ENCODE data around the gene RTRAF. TPM values are rescaled to one million over a fixed set of nuclear protein-coding genes. Genes with fewer than 3 reads are reported as not detected.

Gene RTRAF
- total and polyA plus RNA-seq, 2 of the 8 experiments (the other 6 are each of a cell fraction or from before 2014, with no cell fraction given): 149 to 359 TPM

- Histone ChIP-seq H4K5ac (ENCODE audit: insufficient read length, low read depth, low read length) (no peak overlapping the region), H3K4me2 (ENCODE audit: insufficient read depth in 1 of 2, low read depth in 2 of 2, low read length in 2 of 2) (no peak overlapping the region), H2BK5ac (ENCODE audit: low read depth, low read length) (no peak overlapping the region), H3K4ac (replicated peaks; ENCODE audit: insufficient read length, low read depth, low read length) (no peak overlapping the region), H2AFZ (ENCODE audit: low read length) (no peak overlapping the region), H2BK20ac (ENCODE audit: low read length) (no peak overlapping the region), H2AK5ac (ENCODE audit: low read depth, low read length) (no peak overlapping the region), H3K4me1 (replicated peaks in 1 of 4; ENCODE audit: control insufficient read depth in 3 of 4, insufficient read depth in 4 of 4, low read length in 3 of 4) (peaks cover 0 to 5% (median 2%) of the 10 kb centered on the region in 4 experiments; a peak in 2 of 7 replicates), H2BK12ac (ENCODE audit: low read depth, low read length) (no peak overlapping the region), H3K27me3 (replicated peaks in 1 of 4; ENCODE audit: control insufficient read depth in 3 of 4, extremely low read depth in 1 of 4, insufficient read depth in 3 of 4, low read length in 3 of 4) (no peaks in the 10 kb centered on the region), H3K79me1 (ENCODE audit: low read depth, low read length) (peaks cover 2% of the 10 kb centered on the region; the same call in 1 of the 2 replicates), H4K91ac (replicated peaks; ENCODE audit: insufficient read length, low read length) (no peak overlapping the region), H3K4me3 (ENCODE audit: extremely low read depth in 1 of 4, insufficient read depth in 2 of 4, low read depth in 3 of 4, low read length in 4 of 4) (no peak overlapping the region), H2BK15ac (ENCODE audit: low read length) (no peak overlapping the region), H3K27ac (ENCODE audit: low read depth, low read length) (no peak overlapping the region), H2BK120ac (replicated peaks; ENCODE audit: low read depth, low read length) (no peak overlapping the region), H4K8ac (ENCODE audit: extremely low read depth, insufficient read depth, low read length) (no peak overlapping the region), H3K23ac (ENCODE audit: insufficient read length) (no peak overlapping the region), H3K79me2 (ENCODE audit: control insufficient read depth in 1 of 2, insufficient read depth in 2 of 2, low read length in 2 of 2) (no peaks in the 10 kb centered on the region), H3K18ac (ENCODE audit: extremely low read depth, low read length) (no peak overlapping the region), H3K9me3 (ENCODE audit: insufficient read depth in 2 of 2, low read depth in 1 of 2, low read length in 1 of 2) (no peaks in the 10 kb centered on the region), H3K56ac (replicated peaks; ENCODE audit: insufficient read length, low read depth, low read length) (no peak overlapping the region), H3K9ac (replicated peaks in 1 of 4; ENCODE audit: extremely low read depth in 1 of 4, low read depth in 3 of 4, low read length in 3 of 4) (no peak overlapping the region), H3K14ac (ENCODE audit: insufficient read length) (no peak overlapping the region), H3K36me3 (ENCODE audit: control insufficient read depth in 2 of 4, insufficient read depth in 4 of 4, low read length in 3 of 4) (no peaks in the 10 kb centered on the region; a peak in 1 of 8 replicates), H3K23me2 (ENCODE audit: low read depth, low read length) (no peaks in the 10 kb centered on the region), H4K20me1 (replicated peaks in 1 of 2; ENCODE audit: control insufficient read depth in 1 of 2, insufficient read depth in 2 of 2, low read length in 2 of 2) (no peaks in the 10 kb centered on the region)
- POLR2A ChIA-PET (ENCODE audit: partially characterized antibody): no interaction called here
- FAIRE-seq (no peak), DNase-seq (ENCODE audit: low read depth in 1 of 2, low spot score in 2 of 2) (no peak)
- WGBS, 2 experiments (ENCODE audit: extremely low coverage in 1 of 2, insufficient coverage in 1 of 2, insufficient read length in 1 of 2, insufficient replicate concordance in 2 of 2, low coverage in 1 of 2, low lambda C conversion rate in 2 of 2, missing lambda C conversion rate in 1 of 2): 90% methylated on average over 7 of the region's 8 CpGs; no CpG with 5 or more reads in 1 of the 2 experiments
- CTCF ChIA-PET (ENCODE audit: partially characterized antibody): interaction anchor here (0.6 to 3.9 kb wide), 5 partner anchors 10 to 211 kb away, joined by 4 to 25 read pairs (median 10); no protein-coding TSS in a partner anchor
- no peak for TF ChIP-seq ASH2L (IDR thresholded peaks at IDR 0.05; ENCODE audit: low read length)
- no peak for TF ChIP-seq TAF7 (optimal IDR thresholded peaks at IDR 0.05; ENCODE audit: borderline replicate concordance, low read depth, low read length)
- no peak for TF ChIP-seq CTBP2 (IDR thresholded peaks at IDR 0.05; ENCODE audit: borderline replicate concordance, insufficient read depth, insufficient read length, low read length)
- TF ChIP-seq CBX8 (IDR thresholded peaks at IDR 0.05; ENCODE audit: borderline replicate concordance, low read depth, low read length): no peak
- no peak for TF ChIP-seq JUN (IDR thresholded peaks at IDR 0.05; ENCODE audit: low read depth, low read length)
- no peak for TF ChIP-seq JUND (IDR thresholded peaks at IDR 0.05; ENCODE audit: low read length)
- no peak for TF ChIP-seq SP2 (IDR thresholded peaks at IDR 0.05; ENCODE audit: low read length)
- TF ChIP-seq TEAD4 (IDR thresholded peaks at IDR 0.05; ENCODE audit: low read depth, low read length): no peak
- TF ChIP-seq FOSL1 (IDR thresholded peaks at IDR 0.05; ENCODE audit: insufficient read depth, low read depth, low read length): no peak
- TF ChIP-seq CREB1 (IDR thresholded peaks at IDR 0.05): no peak
- no peak for TF ChIP-seq SP4 (IDR thresholded peaks at IDR 0.05; ENCODE audit: low read length)
- TF ChIP-seq YY1 (IDR thresholded peaks at IDR 0.05; ENCODE audit: low read depth, low read length): no peak
- TF ChIP-seq RNF2 (IDR thresholded peaks at IDR 0.05; ENCODE audit: borderline replicate concordance, low read depth, low read length, missing control alignments, poor library complexity, severe bottlenecking): no peak
- no peak for TF ChIP-seq GABPA (IDR thresholded peaks at IDR 0.05; ENCODE audit: borderline replicate concordance, insufficient read depth, low read length)
These were observed 36.8 kb downstream of the RTRAF start for GRCh38 chr14:52026017-52026660.

Measured in H1 (cell line).